Astrocyte of the cerebellum (primary cell): ENCODE data around the gene INPP5F.

Experiments used
- DNase-seq: peaks from one replicate; pipeline ENCODE4 v3.0.0-alpha.2; 2011; ENCODE audit warnings: low read depth
- H3K4me3 ChIP-seq: 2 replicates; pipeline ENCODE4 v1.5.1; 2011; ENCODE audit warnings: mild to moderate bottlenecking, low read depth, low read length, moderate library complexity
- CTCF ChIP-seq: IDR thresholded peaks from 2 replicates; pipeline ENCODE4 v1.5.1; 2012; ENCODE audit warnings: low read length, low read depth, moderate library complexity, mild to moderate bottlenecking; ENCODE audit errors: missing control alignments
- in situ Hi-C: cut with HindIII; loops from 2 replicates; pipeline ENCODE4 v1.10.0; 2017; ENCODE audit warnings: low sequenced_read_pairs

Gene INPP5F

GRCh38 chr10:119824299-119824698, 98.4 kb downstream of the INPP5F start:
- in situ Hi-C loops = no loop called here
- DNase-seq = no peak
- no peak for TF ChIP-seq CTCF

GRCh38 chr10:119826771-119827170, 100.9 kb downstream of the INPP5F start:
- no peak for DNase-seq
- in situ Hi-C loops = no loop called here
- TF ChIP-seq CTCF = no peak
- no peak overlapping the region for H3K4me3 ChIP-seq

More at GRCh38 chr10:119824299-119824698, 98.4 kb downstream of the INPP5F start:
- no peak overlapping the region for H3K4me3 ChIP-seq

GRCh38 chr10:119827430-119827829, 101.6 kb downstream of the INPP5F start:
- in situ Hi-C loops = no loop called here
- no peak for TF ChIP-seq CTCF
- no peak overlapping the region for H3K4me3 ChIP-seq
- no peak for DNase-seq

GRCh38 chr10:119829429-119829828, 103.6 kb downstream of the INPP5F start:
- TF ChIP-seq CTCF = no peak
- in situ Hi-C loops = no loop called here
- H3K4me3 ChIP-seq = no peak overlapping the region
- DNase-seq = no peak

GRCh38 chr10:119830851-119831250, 105.0 kb downstream of the INPP5F start:
- in situ Hi-C loops = no loop called here

GRCh38 chr10:119831656-119832055, 105.8 kb downstream of the INPP5F start:
- H3K4me3 ChIP-seq = no peak overlapping the region
- no peak for TF ChIP-seq CTCF
- in situ Hi-C loops = no loop called here
- no peak for DNase-seq

More at GRCh38 chr10:119830851-119831250, 105.0 kb downstream of the INPP5F start:
- no peak for DNase-seq
- no peak for TF ChIP-seq CTCF
- no peak overlapping the region for H3K4me3 ChIP-seq

- in situ Hi-C loops = no loop called here
- no peak overlapping the region for H3K4me3 ChIP-seq
- no peak for TF ChIP-seq CTCF
- no peak for DNase-seq
Measured at GRCh38 chr10:119832951-119833350, 107.1 kb downstream of the INPP5F start.
